ENCODE measurements around the gene TSPAN9. TPM values are rescaled to one million over a fixed set of nuclear protein-coding genes. Genes with fewer than 3 reads are reported as not detected.

TSPAN9 gene
- polyA plus RNA-seq, 1 experiment = 67.0 TPM

- peaks cover 2% of the 10 kb centered on the region; the same call in 1 of the 2 replicates for H3K27me3 ChIP-seq (ENCODE audit: control insufficient read depth, insufficient read depth, low read length)
- no peaks in the 10 kb centered on the region for H3K36me3 ChIP-seq (ENCODE audit: control insufficient read depth, insufficient read depth, low read length)
- no peak overlapping the region for H3K4me3 ChIP-seq (ENCODE audit: low read depth, low read length)
- DNase-seq (ENCODE audit: low read depth) = no peak
- ChIA-PET POLR2A (no interaction called here), CTCF (interaction anchor here (0.7 to 1.8 kb wide), 6 partner anchors 11 to 124 kb away, joined by 3 to 5 read pairs (median 4); no protein-coding TSS in a partner anchor)
- no peak for TF ChIP-seq CTCF (IDR thresholded peaks at IDR 0.05; ENCODE audit: insufficient read depth, low read depth, low read length)
Measured at GRCh38 chr12:3197131-3197818, 120.1 kb downstream of the TSPAN9 start.

GRCh38 chr12:3199551-3200031 lies 122.4 kb downstream of the TSPAN9 start:
- Histone ChIP-seq H3K27me3 (ENCODE audit: control insufficient read depth, insufficient read depth, low read length) (peaks cover 2% of the 10 kb centered on the region; the same call in 1 of the 2 replicates), H3K4me3 (ENCODE audit: low read depth, low read length) (peak overlapping the region; percentile 47), H3K36me3 (ENCODE audit: control insufficient read depth, insufficient read depth, low read length) (no peaks in the 10 kb centered on the region)
- CTCF ChIA-PET = interaction anchor here (0.9 to 2.0 kb wide), 7 partner anchors 14 to 77 kb away, joined by 3 to 8 read pairs (median 3); no protein-coding TSS in a partner anchor
- DNase-seq (ENCODE audit: low read depth) = no peak
- no peak for TF ChIP-seq CTCF (IDR thresholded peaks at IDR 0.05; ENCODE audit: insufficient read depth, low read depth, low read length)
- POLR2A ChIA-PET = no interaction called here

GRCh38 chr12:3200032-3200617 lies 122.9 kb downstream of the TSPAN9 start:
- peak overlapping the region; percentile 47 for H3K4me3 ChIP-seq (ENCODE audit: low read depth, low read length)
- no peak for TF ChIP-seq CTCF (IDR thresholded peaks at IDR 0.05; ENCODE audit: insufficient read depth, low read depth, low read length)
- ChIA-PET POLR2A (interaction anchor here (0.6 kb wide), 1 partner anchor 55 kb away, joined by 3 read pairs; no protein-coding TSS in a partner anchor), CTCF (interaction anchor here (0.6 to 2.0 kb wide), 8 partner anchors 11 to 77 kb away, joined by 3 to 8 read pairs (median 3); no protein-coding TSS in a partner anchor)
- no peaks in the 10 kb centered on the region for H3K36me3 ChIP-seq (ENCODE audit: control insufficient read depth, insufficient read depth, low read length)
- DNase-seq (ENCODE audit: low read depth) = no peak
- peaks cover 2% of the 10 kb centered on the region; the same call in 1 of the 2 replicates for H3K27me3 ChIP-seq (ENCODE audit: control insufficient read depth, insufficient read depth, low read length)

GRCh38 chr12:3200814-3201233 lies 123.6 kb downstream of the TSPAN9 start:
- H3K36me3 ChIP-seq (ENCODE audit: control insufficient read depth, insufficient read depth, low read length) = no peaks in the 10 kb centered on the region
- TF ChIP-seq CTCF (IDR thresholded peaks at IDR 0.05; ENCODE audit: insufficient read depth, low read depth, low read length) = no peak
- POLR2A ChIA-PET = interaction anchor here (0.6 kb wide), 1 partner anchor 54 kb away, joined by 3 read pairs; no protein-coding TSS in a partner anchor
- CTCF ChIA-PET = interaction anchor here (0.6 to 3.0 kb wide), 7 partner anchors 10 to 75 kb away, joined by 3 to 52 read pairs (median 3); no protein-coding TSS in a partner anchor
- H3K27me3 ChIP-seq (ENCODE audit: control insufficient read depth, insufficient read depth, low read length) = peaks cover 2% of the 10 kb centered on the region; the same call in 1 of the 2 replicates
- peak overlapping the region; percentile 47 for H3K4me3 ChIP-seq (ENCODE audit: low read depth, low read length)
- DNase-seq (ENCODE audit: low read depth) = no peak
